Measurements from ENCODE around the gene CACNA1F.
"Not testable (repeated sequence)": the region's sequence is repeated elsewhere in the genome, so short reads cannot be mapped to it uniquely, and the experiment has no call there.

CACNA1F gene

DNA sequence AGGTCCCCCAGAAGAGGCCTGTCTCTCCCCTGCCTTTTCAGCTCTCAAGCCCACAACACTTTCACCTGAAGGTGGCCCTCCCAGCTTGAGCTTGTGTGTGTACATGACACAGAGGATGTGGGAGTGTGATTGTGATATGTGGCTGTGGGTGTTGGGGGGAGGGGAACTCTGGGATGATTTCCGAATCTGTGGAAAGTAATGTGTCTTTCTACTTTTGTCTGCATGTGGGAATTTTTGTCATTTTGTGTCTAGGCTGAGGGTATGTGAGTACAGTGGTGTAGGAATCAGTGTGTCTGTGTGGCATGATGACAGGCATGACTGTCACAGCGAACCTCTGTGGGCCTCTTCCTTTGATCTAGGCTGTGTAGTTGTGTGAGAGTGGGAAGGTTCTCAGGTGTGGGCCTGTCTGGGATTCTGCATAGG, 39.6 kb downstream of the CACNA1F start:
- no peak for DNase-seq

DNA sequence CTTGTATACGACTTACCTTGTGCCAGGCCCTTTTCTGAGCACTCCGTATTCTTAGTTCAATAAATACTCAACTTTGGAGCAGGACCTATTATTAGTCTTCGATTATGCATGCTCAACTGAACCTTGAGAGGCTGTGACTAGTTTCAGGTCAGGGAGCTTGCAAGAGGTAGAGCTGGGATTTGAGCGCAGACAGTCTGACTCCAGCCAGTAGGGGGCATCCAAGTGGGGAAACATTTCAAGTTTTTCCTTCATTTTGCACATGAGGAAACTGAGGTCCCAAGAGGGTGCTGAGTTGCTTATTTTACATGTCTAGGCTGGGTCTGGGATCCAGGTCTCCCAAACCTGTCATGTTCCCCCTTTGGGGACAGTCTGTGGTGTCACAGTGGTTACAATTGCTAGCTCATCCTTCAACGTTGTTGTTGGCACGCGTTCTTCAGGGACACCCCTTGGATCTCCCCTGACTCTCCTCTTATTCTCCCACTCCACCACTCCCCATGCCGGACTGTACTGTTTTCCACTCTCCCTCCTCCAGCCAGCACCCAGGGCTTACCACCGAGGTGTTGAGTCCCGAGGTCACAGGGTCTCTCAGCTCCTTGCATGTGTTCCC, 40.3 kb downstream of the CACNA1F start:
- DNase-seq = no peak

DNA sequence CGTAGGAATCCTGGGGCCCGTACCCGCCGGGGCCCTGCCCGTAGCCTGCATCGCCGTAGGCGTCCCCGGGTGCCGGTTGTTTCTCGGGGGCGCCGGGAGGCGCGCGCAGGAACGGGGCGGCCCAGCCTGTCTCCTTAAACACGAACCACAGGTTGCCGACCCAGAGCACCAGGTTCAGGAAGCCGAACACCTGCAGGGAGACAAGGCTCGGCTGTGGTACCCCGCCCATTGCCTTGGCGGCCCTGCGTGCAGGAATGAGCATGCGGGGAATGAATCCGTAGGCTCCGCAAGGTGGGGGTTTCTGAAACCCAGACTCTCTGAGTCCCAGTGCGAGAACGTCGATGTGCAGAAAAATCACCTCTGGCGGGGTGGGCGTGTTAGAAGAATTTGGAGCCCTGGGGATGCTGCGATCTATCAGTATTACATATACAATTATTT, 41.5 kb downstream of the CACNA1F start:
- no peak for DNase-seq

DNA sequence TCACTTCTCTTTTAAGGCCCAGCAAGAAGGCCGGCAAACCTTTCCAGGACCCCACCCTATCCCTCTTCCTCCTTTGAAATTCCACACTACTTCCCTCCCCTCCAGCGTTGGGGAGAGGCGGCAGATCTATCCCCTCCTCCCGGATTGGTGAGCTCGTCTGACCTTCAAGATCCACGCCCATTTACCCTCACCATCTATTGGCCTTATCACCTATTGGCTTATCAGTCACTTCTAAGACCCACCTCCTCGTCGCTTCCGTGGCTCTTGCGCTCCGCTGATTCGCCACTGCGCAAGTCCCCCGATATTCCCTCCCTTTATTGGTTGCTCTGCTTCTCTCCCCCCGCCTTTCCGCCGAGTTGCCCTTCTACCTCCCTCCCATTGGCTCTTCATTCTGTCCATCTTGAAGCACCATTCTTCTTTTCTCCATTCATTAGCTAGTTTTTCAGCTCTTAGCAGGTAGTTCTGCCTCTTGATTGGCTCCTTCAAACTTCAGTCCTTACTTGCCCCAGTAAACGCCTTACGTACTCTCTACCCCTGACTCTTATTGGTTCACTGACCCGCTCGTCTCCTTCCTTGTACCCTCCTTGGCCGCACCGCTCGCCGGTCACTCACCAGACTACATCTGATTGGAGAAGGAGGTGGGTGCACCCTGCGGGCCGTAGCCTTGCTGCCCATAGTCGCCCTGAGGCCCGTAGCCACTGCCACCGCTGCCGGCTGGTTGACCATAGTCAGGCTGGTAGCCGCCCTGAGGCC, 42.1 kb downstream of the CACNA1F start:
- peak; percentile 100 for DNase-seq

DNA sequence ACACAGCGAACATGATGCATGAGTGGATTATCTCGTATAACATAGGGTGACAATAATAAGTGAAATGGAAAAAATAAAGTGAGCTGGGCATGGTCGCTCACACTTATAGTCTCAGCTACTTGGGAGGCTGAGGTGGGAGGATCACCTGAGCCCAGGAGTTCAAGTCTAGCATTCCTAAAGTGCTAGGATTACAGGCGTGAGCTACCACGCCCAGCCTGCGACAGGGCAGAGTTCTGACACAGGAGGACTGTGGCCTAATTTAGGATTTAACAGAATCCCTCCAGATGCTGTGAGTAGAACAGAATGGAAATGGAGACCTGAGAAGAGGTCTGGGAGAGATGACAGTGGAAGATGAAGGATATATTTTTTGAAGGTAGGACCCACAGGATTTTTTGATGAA, 43.5 kb downstream of the CACNA1F start:
- no peak for DNase-seq

DNA sequence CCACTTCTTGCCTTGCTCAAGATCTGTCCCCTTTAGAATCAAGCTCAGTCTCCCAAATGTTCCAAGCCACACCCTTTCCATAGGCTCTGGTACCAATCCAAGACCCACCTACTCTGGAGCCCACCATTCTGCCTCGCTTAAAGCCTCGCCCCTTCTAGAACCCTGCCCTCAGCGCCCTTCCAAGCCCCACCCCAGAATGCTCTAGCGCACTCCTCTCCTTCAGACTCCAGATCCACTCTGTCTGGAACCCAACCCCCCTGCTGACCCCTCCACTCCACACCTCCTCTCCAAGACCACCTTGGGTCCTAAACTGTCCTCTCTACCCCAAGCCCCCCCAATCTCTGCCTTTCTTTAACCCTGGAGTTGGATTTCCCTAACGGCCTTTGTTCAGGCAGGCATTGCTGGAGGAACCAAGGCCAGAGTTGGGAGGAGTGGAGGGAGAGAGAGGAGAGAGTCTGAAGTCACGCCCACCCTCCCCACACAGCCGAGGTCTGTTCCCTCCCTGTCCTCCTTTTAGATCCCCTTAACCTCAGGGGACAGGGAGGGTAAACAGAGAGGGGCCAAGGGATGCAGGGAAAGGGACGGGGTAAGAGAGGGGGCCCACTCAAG, 44.6 kb downstream of the CACNA1F start:
- no peak for DNase-seq

DNA sequence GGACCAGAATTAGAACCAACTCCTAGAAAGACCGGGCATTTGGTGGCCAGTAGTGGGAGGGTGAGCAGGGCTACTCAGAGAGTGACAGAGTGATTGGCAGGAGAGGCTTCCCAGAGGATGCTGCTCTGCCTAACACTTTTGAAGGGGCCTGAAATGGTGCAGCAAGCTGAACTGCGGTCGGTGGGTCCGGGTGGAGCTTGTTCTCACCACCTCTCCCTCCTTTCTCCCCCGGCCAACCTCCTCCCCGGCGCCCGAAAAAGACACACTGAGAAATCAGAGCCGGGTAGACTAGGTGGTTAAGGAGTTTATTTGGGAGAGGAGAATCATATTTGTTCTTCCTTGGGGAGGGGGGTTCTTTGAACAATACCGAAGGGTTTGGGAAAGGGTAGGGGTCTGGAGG, 45.6 kb downstream of the CACNA1F start:
- no peak for DNase-seq

DNA sequence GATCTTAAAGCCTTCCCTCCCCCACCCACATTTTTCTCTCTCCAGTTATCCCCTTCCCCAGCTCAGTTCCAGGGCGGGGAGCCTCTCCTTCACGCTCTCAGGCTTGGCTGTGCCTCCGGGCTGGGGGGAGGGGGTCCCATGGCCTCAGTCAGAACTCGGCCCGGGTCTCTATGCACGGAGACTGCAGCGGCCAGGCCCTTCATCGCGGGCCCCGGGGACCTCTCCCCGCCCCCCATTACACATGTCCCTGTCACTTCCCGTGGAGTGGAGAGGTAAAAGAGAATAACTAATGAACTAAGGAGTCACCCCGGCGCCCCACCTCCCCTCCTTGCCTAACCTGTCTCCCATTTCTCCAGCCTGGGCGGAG, 46.1 kb downstream of the CACNA1F start:
- DNase-seq = no peak

DNA sequence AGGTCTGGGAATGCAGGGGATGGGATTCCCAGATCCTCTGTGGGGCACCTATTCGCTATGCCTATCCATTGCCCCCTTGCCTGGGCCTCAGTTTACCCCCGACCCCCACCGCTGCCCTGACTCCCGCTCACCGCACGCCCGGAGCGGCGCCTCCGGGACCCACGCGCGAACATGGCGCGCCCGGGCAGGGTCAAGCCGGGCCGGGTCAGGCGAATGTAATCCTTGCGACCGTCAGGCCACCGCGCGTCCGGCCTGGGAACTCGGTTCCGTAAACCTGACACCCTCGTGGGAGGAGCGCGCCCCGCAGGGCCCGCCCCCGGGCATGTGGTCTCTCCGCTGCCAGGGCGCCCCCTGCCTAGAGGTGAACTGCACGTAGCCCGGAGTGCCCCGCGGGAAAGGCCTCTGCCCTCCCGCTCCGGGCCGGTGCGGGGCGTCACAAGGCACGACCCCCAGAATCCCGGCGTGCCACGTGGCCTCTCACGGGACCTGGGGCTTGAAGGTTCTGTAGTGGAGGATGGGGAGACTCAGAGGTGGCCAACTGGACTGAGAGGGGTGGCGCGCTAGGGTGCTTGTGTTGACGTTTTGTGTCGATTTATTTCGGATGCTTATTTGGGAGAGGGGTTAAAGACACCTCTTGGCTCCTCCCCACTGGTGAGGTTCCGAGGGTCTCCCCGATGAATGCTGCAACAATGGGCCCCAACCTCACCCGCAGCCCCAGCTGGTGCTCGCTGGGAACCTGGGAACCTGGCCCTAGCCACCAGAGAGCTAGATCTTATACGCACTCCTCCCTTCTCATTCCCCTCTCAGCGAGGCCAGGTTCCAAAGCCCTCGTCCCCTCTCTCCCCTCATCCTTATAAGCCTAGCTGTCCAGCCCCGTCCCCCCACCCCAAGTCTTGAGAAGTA, 46.8 kb downstream of the CACNA1F start, which contains the start of gene PRICKLE3:
Gene PRICKLE3, minus strand, starts transcription at position 249 of the 903 bp plus-strand sequence. Its CDS starts 76 bp downstream, at position 173.
- DNase-seq = no peak

DNA sequence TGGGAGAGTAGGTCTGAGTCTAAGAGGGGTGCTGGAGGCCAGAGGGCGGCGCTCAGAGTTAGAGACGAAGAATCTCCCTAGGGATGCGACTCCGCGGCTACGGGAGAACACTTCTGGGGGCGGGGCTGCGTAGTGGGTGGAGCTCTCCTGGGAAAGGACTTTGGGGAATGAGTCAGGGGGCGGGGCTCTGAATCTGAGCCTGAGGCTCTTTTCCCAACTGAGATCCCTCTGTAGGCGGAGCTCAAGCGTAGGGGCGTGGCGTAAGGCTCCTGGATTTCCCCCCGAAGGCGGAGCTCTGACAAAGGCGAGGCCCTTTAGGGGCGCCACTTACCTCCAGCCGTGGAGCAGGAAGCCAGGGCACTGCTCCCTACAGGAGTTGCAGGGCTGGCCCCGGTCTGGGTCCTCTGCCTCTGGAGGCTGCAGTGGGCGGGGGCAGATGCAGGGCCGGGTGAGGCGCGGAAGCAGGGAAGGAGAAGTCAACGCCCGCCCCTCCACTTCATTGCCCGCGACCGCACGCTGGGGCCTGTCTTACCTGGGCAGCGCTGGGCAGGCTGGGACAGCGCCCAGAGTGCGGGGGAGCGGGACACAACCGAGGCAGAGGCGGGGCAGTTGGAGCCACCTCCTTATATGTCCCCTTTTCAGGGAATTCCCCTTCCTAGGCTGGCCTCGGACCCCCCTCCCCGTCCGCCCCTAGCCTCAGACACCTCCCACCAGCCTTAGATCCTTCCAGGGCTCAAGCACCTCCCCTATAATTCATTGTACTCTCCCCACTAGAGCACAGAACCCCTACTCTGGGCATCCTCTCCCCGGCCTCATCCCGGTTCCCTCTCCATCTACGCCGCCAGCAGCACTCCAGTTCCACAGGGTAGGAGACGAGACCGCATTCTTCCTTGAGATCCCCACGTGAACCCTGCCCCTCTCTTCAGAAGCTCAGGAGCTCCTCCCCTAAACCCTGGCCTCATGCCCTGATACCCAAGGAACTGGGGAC, 48.6 kb downstream of the CACNA1F start:
- peak; percentile 74 for DNase-seq

DNA sequence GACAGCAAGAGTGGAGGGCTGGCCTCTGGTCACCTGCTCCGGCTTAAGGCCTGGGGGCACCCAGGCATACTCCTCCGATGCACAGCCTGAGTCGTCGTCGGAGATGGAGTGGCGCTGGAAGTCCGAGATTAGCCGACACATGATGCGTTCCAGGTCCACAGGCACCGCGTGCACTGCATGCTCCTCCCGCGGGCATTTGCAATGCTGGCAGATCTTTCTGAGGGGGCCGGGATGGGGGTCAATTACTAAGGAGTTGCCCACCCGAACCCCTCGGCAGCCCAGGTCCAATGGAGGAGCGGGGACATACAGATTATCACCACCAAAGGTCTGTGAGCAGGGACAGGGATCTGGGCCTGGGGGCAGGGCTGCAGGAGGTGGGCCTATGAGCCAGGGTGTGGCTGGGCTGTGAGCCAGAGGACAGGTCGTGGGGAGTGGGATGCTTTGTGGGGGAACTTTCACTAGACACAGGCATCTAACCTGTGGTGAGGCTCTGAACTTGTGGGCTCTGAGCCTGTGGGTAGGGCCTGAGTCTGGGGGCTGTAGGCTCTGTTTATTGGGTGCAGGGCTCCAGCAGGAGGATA, 49.3 kb downstream of the CACNA1F start:
- DNase-seq = no peak

DNA sequence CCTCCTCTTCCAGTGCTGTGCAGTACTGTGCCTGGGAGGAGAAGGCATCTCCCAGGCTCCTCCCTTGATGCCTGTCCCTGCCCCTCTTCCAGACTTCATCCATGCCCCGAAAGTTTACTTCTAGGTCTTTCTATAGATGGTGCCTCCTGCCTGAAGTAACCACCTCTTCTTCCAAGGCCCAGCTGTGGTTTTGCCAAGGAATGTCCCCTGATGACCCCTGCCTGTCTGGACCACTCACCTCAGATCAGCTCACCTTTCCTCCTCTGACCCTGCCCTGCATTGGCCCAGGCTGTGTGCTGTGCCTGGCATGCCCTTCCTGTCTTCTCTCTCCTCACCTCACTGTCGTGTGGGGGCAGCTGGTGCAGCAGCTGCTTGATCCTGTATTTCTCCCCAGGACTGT, 53.8 kb downstream of the CACNA1F start:
- no peak for DNase-seq

DNA sequence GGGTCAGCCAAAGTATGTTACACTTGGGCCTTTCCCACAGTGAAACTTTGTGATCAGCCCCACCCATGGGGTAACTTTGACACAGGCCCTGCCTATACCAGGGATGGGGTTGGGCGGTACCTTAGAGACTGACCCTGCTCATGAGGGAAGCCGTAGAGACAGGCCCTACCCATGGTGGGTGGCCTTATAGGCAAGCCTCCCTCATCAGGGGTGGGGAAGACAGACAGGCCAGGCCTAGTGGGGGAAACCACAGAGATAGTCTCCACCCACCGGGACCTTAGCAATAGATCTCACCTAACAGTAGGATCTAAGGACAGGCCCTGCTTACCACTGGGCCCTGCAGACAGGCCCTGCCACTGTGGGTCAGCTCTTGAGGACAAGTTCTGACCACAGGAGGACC, 54.6 kb downstream of the CACNA1F start:
- no peak for DNase-seq

DNA sequence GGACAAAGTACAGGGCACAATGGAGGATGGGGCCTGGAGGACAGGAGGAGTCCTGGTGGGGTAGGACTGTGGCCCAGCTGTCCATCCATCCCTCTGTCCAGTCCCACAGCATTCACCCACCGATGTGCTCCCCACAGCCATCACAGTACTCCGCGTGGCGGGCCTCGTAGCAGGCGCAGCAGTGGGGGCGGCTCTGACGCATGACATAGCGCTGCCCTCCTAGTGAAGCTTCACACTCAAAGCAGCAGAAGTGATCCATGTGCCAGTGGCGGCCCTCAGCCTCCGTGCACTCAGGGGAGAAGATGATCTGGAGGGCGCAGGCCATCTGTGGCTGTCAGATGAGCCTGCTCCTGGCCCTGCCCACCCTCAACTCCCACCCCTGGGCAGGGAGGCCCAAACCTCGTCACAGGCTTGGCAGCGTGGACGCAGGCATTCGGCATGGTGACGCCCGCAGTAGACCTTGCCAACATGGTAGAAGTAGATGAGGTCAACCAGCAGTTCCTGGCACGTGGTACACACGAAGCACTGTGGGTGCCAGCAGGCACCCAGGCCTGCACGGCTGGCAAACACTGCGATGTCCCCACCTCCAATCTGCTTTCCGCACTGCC, 55.2 kb downstream of the CACNA1F start:
- no peak for DNase-seq

DNA sequence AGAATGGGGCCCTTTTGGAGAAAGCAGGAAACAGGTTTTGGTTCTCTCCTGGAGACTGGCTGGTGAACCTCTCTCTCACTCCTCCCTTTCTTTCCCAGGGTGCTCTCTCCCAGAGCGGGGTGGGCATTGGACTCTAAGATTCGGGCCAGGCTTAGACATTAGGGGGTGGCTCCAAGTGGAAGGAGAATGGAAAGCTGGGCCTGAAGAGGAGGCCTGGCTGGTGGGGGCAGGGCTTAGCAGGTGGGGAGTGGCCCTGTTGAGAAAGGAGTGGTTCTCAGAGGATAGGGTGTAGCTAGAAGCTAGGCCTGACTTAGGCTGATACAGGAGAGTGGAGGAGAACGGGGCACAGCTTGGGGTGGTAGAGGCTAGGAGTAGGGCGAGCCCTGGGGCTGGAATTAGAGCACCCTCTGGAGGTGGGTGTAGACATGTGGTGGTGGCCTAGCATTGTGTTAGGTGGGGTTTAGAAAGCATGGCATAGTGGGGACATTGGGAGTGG, 55.8 kb downstream of the CACNA1F start:
- DNase-seq = no peak

DNA sequence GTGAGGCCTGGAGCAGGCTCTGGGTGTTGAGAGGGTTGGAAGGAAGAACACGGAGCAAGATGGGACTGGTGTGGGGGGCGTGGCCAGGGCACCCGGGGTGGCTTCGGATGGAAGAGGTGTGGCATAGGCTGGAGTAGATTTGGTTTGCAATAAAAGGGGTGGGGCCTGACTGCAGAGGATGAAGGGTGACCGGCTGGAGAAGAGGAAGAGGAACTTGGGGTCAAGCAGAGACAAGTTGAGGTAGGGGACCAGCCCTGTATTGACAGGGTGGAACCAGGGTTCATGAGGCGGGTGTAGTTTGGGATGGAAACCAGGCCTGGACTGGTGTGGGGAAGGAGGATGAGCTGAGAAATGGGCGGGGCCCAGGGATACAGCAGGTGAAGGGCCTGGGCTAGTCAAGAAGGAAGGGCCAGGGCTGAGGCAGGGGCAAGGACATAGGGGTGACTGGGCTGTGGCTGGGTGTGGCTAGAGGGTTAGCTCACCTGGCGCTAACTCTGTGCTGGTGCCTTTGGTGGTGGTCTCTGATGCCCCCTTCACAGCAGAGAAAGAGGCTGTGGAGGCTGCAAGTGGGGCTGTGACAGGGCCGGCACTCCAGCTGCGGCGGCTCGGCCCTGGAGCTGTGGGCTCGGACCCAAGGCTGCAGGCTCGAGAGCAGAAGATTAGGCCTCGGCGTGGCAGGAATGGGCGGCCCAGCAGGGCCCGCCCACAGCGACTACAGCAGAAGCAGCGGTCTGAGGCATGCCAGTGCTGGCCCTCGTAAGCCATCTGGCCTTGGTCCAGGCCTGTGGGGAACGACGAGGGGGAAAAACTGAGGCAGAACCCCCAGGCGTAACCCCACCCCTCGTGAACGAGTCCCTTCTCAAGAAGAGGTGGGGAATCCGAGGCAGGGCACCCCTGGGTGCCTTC, 56.5 kb downstream of the CACNA1F start:
- DNase-seq = no peak

DNA sequence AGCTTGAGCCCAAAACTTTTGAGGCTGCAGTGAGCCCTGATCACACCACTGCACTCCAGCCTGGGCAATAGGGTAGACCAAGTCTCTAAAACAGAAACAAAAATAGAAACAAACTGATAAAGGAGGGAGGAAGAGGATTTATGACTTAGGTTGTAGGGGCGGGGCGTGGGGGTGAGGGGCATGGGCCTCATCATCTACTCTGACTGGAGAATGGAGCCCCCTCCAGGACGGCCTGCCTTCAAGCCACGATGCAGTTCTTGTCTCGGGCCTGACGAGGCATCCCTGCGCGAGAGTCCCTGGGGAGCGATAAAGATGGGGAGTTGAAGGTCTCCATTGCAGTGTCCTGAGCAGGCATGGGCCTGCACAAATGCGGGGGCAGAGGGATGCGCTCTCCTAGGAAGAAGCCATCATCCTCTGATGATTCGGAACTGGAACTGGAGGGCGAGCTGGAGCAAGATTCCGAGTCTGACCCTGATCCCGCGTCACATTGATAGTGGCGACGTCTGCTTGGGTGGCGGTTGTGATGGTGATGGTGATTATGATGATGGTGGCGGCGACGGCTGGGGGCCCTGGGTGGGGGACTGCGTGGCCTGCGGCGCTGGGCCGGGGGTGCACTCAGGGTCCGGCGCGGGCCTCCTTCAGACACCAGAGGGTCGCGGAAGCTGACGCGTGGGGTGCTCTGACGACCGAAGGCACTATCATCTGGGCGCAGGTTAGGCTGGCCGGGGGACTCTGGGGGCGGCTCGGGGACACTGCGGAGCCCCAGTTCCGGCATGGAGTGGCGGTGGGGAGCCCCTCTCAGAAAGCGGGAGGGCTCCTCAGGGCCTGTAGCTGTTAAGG, 57.5 kb downstream of the CACNA1F start:
- DNase-seq = no peak

DNA sequence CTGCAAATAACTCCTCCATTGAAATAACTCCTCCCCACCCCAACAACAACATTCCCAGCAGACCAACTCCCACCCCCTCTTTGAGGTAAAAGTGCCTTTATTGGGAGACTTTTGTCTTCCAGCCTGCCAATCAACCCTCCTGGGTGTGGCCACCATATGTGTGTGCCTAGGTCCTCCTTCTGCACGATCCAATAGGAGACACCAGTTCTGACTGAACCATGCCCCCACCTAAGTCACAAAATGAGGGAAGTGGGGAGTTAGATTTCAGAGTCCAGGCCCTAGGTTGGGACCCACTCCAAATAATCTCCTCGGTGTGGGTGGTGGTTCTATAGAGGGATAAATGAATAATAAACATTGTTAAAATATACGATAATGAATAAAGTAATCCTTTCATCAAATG, 58.4 kb downstream of the CACNA1F start:
- no peak for DNase-seq

DNA sequence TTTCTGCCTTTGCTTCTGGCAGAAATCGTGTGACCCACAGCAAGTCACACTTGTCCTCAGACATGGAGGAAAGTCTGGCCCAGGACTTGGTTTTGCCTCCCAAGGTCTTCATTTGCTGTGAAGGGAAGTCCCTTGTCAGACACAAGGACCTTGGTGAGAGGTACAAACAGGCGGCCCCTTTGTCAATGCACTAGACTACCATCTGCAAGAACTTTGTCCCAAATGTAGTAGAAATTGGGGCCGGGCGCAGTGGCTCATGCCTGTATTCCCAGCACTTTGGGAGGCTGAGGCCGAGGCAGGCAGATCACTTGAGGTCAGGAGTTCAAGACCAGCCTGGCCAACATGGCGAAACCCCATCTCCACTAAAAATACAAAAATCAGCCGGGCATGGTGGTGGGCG, 59.6 kb downstream of the CACNA1F start:
- not testable (repeated sequence) for DNase-seq

All from NCI-H446 treated with DMSO at 0.1 percent for 48 hours (cell line).